ENCODE measurements around the gene KIR2DL1.
"Not testable (repeated sequence)": the region's sequence is repeated elsewhere in the genome, so short reads cannot be mapped to it uniquely, and the experiment has no call there.

The KIR2DL1 gene

DNA sequence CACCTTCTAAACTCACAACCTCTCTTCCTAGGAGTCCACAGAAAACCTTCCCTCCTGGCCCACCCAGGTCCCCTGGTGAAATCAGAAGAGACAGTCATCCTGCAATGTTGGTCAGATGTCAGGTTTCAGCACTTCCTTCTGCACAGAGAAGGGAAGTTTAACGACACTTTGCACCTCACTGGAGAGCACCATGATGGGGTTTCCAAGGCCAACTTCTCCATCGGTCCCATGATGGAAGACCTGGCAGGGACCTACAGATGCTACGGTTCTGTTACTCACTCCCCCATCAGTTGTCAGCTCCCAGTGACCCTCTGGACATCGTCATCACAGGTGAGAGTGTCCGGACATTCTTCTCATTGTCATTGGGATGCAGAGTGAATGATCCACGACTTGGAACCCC, 11.0 kb upstream of the KIR2DL1 start:
- not testable (repeated sequence) for DNase-seq (ENCODE audit: low spot score); H3K9me3 ChIP-seq (replicated peaks in 1 of 2; ENCODE audit: control insufficient read depth in 2 of 2, insufficient read depth in 1 of 2, low read depth in 1 of 2, low read length in 2 of 2); H2BK5ac ChIP-seq (ENCODE audit: low read length); H3K23ac ChIP-seq (ENCODE audit: low read depth, low read length, poor library complexity); H2BK120ac ChIP-seq (ENCODE audit: low read depth, low read length); H4K91ac ChIP-seq (ENCODE audit: low read depth, low read length, poor library complexity); H2AK5ac ChIP-seq (ENCODE audit: low read depth, low read length); H3K4ac ChIP-seq (ENCODE audit: low read length); H3K4me2 ChIP-seq (ENCODE audit: insufficient read depth, low read length, poor library complexity, severe bottlenecking); H2BK15ac ChIP-seq (ENCODE audit: low read length); H3K14ac ChIP-seq (ENCODE audit: low read length); H3K36me3 ChIP-seq (replicated peaks in 1 of 2; ENCODE audit: control insufficient read depth in 2 of 2, insufficient read depth in 2 of 2, low read length in 2 of 2); H3K9ac ChIP-seq (ENCODE audit: low read depth, low read length, poor library complexity); H4K8ac ChIP-seq (ENCODE audit: low read depth, low read length); H3K27me3 ChIP-seq (ENCODE audit: control insufficient read depth in 3 of 3, insufficient read depth in 3 of 3, low read depth in 1 of 3, low read length in 3 of 3); H3K79me1 ChIP-seq (ENCODE audit: low read depth, low read length); H3K4me3 ChIP-seq (ENCODE audit: low read length in 2 of 2); H3K27ac ChIP-seq (replicated peaks; ENCODE audit: low read length); H2AFZ ChIP-seq (ENCODE audit: low read length); H3K4me1 ChIP-seq (ENCODE audit: control insufficient read depth in 2 of 2, insufficient read depth in 1 of 2, low read depth in 1 of 2, low read length in 2 of 2); H3K18ac ChIP-seq (ENCODE audit: low read length); H2BK12ac ChIP-seq (ENCODE audit: low read length)
- WGBS, 2 donors (ENCODE audit: extremely low coverage in 2 of 2, insufficient read length in 2 of 2, insufficient replicate concordance in 1 of 2): no CpG with 5 or more reads among the region's 6 CpGs

DNA sequence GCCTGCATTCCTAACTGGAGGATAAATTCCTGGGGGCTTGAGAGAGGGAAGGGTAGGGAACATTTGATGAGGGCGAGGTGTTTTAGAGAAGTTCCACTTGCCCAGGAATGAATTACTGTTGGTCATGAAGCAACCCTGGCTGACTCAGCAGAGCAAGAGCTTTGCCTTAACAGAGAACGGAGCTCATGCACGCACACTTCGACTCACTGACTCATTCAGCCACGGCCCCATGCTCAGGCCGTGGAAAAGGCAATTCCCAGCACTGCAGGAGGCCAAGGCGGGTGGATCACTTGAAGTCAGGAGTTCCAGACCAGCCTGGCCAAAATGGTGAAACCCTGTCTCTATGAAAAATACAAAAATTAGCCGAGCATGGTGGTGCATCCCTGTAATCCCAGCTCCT, 5.4 kb upstream of the KIR2DL1 start:
- not testable (repeated sequence) for H3K4me2 ChIP-seq (ENCODE audit: insufficient read depth, low read length, poor library complexity, severe bottlenecking); H3K27me3 ChIP-seq (ENCODE audit: control insufficient read depth in 3 of 3, insufficient read depth in 3 of 3, low read depth in 1 of 3, low read length in 3 of 3); H3K14ac ChIP-seq (ENCODE audit: low read length); H3K23ac ChIP-seq (ENCODE audit: low read depth, low read length, poor library complexity); H3K27ac ChIP-seq (replicated peaks; ENCODE audit: low read length); H3K4me1 ChIP-seq (ENCODE audit: control insufficient read depth in 2 of 2, insufficient read depth in 1 of 2, low read depth in 1 of 2, low read length in 2 of 2); H2BK12ac ChIP-seq (ENCODE audit: low read length); H3K9ac ChIP-seq (ENCODE audit: low read depth, low read length, poor library complexity); DNase-seq (ENCODE audit: low spot score); H2AK5ac ChIP-seq (ENCODE audit: low read depth, low read length); H2AFZ ChIP-seq (ENCODE audit: low read length); H3K4ac ChIP-seq (ENCODE audit: low read length); H4K8ac ChIP-seq (ENCODE audit: low read depth, low read length); H3K9me3 ChIP-seq (replicated peaks in 1 of 2; ENCODE audit: control insufficient read depth in 2 of 2, insufficient read depth in 1 of 2, low read depth in 1 of 2, low read length in 2 of 2); H4K91ac ChIP-seq (ENCODE audit: low read depth, low read length, poor library complexity); H3K4me3 ChIP-seq (ENCODE audit: low read length in 2 of 2); H3K79me1 ChIP-seq (ENCODE audit: low read depth, low read length); H2BK120ac ChIP-seq (ENCODE audit: low read depth, low read length); H2BK15ac ChIP-seq (ENCODE audit: low read length); H3K18ac ChIP-seq (ENCODE audit: low read length); H3K36me3 ChIP-seq (replicated peaks in 1 of 2; ENCODE audit: control insufficient read depth in 2 of 2, insufficient read depth in 2 of 2, low read length in 2 of 2); H2BK5ac ChIP-seq (ENCODE audit: low read length)
- no CpG with 5 or more reads among the region's 8 CpGs for WGBS, 2 donors (ENCODE audit: extremely low coverage in 2 of 2, insufficient read length in 2 of 2, insufficient replicate concordance in 1 of 2)

DNA sequence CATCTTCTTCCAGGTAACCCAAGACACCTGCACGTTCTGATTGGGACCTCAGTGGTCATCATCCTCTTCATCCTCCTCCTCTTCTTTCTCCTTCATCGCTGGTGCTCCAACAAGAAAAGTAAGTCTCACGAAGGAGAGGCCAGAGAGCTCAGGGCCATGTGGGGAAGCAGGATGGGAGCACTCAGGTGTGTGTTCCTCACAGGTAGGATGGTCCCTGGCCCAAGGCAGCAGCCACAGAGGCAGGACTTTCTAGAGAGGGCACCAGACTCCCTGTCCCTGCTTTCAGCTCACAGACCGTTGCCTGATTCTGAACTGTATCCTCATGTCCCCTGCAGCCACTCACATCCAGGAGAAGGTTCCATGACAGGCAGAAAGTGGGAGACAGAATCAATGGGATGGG, 3.1 kb upstream of the KIR2DL1 start:
- not testable (repeated sequence) for H3K4me2 ChIP-seq (ENCODE audit: insufficient read depth, low read length, poor library complexity, severe bottlenecking); H4K8ac ChIP-seq (ENCODE audit: low read depth, low read length); DNase-seq (ENCODE audit: low spot score); H3K4ac ChIP-seq (ENCODE audit: low read length); H3K9me3 ChIP-seq (replicated peaks in 1 of 2; ENCODE audit: control insufficient read depth in 2 of 2, insufficient read depth in 1 of 2, low read depth in 1 of 2, low read length in 2 of 2); H3K27me3 ChIP-seq (ENCODE audit: control insufficient read depth in 3 of 3, insufficient read depth in 3 of 3, low read depth in 1 of 3, low read length in 3 of 3); H3K27ac ChIP-seq (replicated peaks; ENCODE audit: low read length); H2AK5ac ChIP-seq (ENCODE audit: low read depth, low read length); H3K79me1 ChIP-seq (ENCODE audit: low read depth, low read length); H3K14ac ChIP-seq (ENCODE audit: low read length); H3K9ac ChIP-seq (ENCODE audit: low read depth, low read length, poor library complexity); H3K18ac ChIP-seq (ENCODE audit: low read length); H2BK12ac ChIP-seq (ENCODE audit: low read length); H2BK5ac ChIP-seq (ENCODE audit: low read length); H3K36me3 ChIP-seq (replicated peaks in 1 of 2; ENCODE audit: control insufficient read depth in 2 of 2, insufficient read depth in 2 of 2, low read length in 2 of 2); H3K23ac ChIP-seq (ENCODE audit: low read depth, low read length, poor library complexity); H2BK120ac ChIP-seq (ENCODE audit: low read depth, low read length); H2BK15ac ChIP-seq (ENCODE audit: low read length); H4K91ac ChIP-seq (ENCODE audit: low read depth, low read length, poor library complexity); H2AFZ ChIP-seq (ENCODE audit: low read length); H3K4me3 ChIP-seq (ENCODE audit: low read length in 2 of 2); H3K4me1 ChIP-seq (ENCODE audit: control insufficient read depth in 2 of 2, insufficient read depth in 1 of 2, low read depth in 1 of 2, low read length in 2 of 2)
- WGBS, 2 donors (ENCODE audit: extremely low coverage in 2 of 2, insufficient read length in 2 of 2, insufficient replicate concordance in 1 of 2): no CpG with 5 or more reads among the region's 4 CpGs

DNA sequence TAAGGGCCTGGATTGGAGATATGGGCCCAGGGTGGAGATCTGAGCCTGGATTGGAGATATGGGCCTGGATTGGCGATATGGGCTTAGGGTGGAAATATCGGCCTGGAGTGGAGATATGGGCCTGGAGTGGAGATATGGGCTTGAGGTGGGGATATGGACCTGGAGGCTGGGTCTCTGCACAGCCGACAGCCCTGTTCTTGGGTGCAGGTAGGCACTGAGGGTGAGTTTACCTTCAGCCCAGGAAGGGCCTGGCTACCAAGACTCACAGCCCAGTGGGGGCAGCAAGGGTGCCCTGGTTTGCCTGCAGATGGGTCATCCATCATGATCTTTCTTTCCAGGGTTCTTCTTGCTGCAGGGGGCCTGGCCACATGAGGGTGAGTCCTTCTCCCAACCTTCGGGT, 918 bp downstream of the KIR2DL1 start:
- not testable (repeated sequence) for H3K27ac ChIP-seq (replicated peaks; ENCODE audit: low read length); H3K4me3 ChIP-seq (ENCODE audit: low read length in 2 of 2); H3K23ac ChIP-seq (ENCODE audit: low read depth, low read length, poor library complexity); H3K18ac ChIP-seq (ENCODE audit: low read length); H2AK5ac ChIP-seq (ENCODE audit: low read depth, low read length); H3K4ac ChIP-seq (ENCODE audit: low read length); H2BK15ac ChIP-seq (ENCODE audit: low read length); H3K36me3 ChIP-seq (replicated peaks in 1 of 2; ENCODE audit: control insufficient read depth in 2 of 2, insufficient read depth in 2 of 2, low read length in 2 of 2); H2BK5ac ChIP-seq (ENCODE audit: low read length); H4K8ac ChIP-seq (ENCODE audit: low read depth, low read length); H3K4me2 ChIP-seq (ENCODE audit: insufficient read depth, low read length, poor library complexity, severe bottlenecking); H2BK12ac ChIP-seq (ENCODE audit: low read length); H3K4me1 ChIP-seq (ENCODE audit: control insufficient read depth in 2 of 2, insufficient read depth in 1 of 2, low read depth in 1 of 2, low read length in 2 of 2); H2AFZ ChIP-seq (ENCODE audit: low read length); H3K9me3 ChIP-seq (replicated peaks in 1 of 2; ENCODE audit: control insufficient read depth in 2 of 2, insufficient read depth in 1 of 2, low read depth in 1 of 2, low read length in 2 of 2); H3K9ac ChIP-seq (ENCODE audit: low read depth, low read length, poor library complexity); H3K79me1 ChIP-seq (ENCODE audit: low read depth, low read length); H3K27me3 ChIP-seq (ENCODE audit: control insufficient read depth in 3 of 3, insufficient read depth in 3 of 3, low read depth in 1 of 3, low read length in 3 of 3); H3K14ac ChIP-seq (ENCODE audit: low read length); DNase-seq (ENCODE audit: low spot score); H4K91ac ChIP-seq (ENCODE audit: low read depth, low read length, poor library complexity); H2BK120ac ChIP-seq (ENCODE audit: low read depth, low read length)
- WGBS, 2 donors (ENCODE audit: extremely low coverage in 2 of 2, insufficient read length in 2 of 2, insufficient replicate concordance in 1 of 2): no CpG with 5 or more reads among the region's 4 CpGs

All from neuronal stem cell (in vitro differentiated cells).